HCT116 (cell line): Measurements from ENCODE around the gene DPF3. TPM values are rescaled to one million over a fixed set of nuclear protein-coding genes. Genes with fewer than 3 reads are reported as not detected.

Experiments
- ATAC-seq: fragments of 200-7000 bp; cut with Tn5 transposase; 2 replicates; pipeline ENCODE4 v1.9.1; 2020; ENCODE audit warnings: mild to moderate bottlenecking, moderate library complexity
- BruUV-seq: library from RNA; stranded (reverse); fragments of 400-500 nt; replicated peaks from 2 replicates; lab custom pipeline; 2021; lab: Mats Ljungman, UMichigan
- CTCF ChIA-PET: fragments of 300-600 bp; sonication (Branson Sonifier 250); formaldehyde crosslinking; loops from one replicate; lab custom pipeline; 2021; ENCODE audit warnings: antibody characterized with exemption; lab: Charles Lee
- POLR2A ChIA-PET: fragments of 300-600, 350-600 bp; sonication (Branson Sonifier 250); formaldehyde crosslinking; loops from one replicate; lab custom pipeline; 2021; ENCODE audit warnings: antibody characterized with exemption; lab: Charles Lee
- RAD21 ChIA-PET, 2 experiments: fragments of 300-600 bp; sonication (Branson Sonifier 250); formaldehyde crosslinking; loops; one replicate each; lab custom pipeline; 2023; ENCODE audit warnings: low total read pairs in 2 of 2; ENCODE audit not compliant: uncharacterized antibody in 2 of 2, unreplicated experiment in 2 of 2, low non-redundant PET in 1 of 2; lab: Charles Lee
- DNase-seq: peaks from one replicate; pipeline ENCODE4 v3.0.0-alpha.2; 2010; ENCODE audit warnings: low read depth, low spot score
- H2AFZ ChIP-seq: fragments of 200-600 bp; shearing (Covaris generic), sonication (generic); 2 replicates; pipeline ENCODE4 v1.6.1; 2017; ENCODE audit warnings: low read depth, mixed run types, mixed read lengths, antibody characterized with exemption, low read length; ENCODE audit not compliant: poor library complexity, severe bottlenecking
- H3K27ac ChIP-seq: 2 replicates; pipeline ENCODE4 v1.5.1; 2012; ENCODE audit warnings: low read depth, low read length
- H3K27me3 ChIP-seq: fragments of 200-600 bp; sonication (generic); 2 replicates; pipeline ENCODE4 v1.6.1; 2016; ENCODE audit warnings: mixed run types, low read length, mixed read lengths; ENCODE audit not compliant: insufficient read depth
- H3K36me3 ChIP-seq, 2 experiments: fragments of 200-500 bp in 1 of 2; fragments of 200-600 bp in 1 of 2; sonication (Bioruptor generic) in 1 of 2; sonication (generic) in 1 of 2; 2 replicates each; pipeline versions ENCODE4 v1.5.1 to v1.6.1; 2014 to 2016; ENCODE audit warnings: low read length in 2 of 2, inconsistent platforms in 1 of 2, mixed read lengths in 1 of 2, mixed run types in 1 of 2; ENCODE audit not compliant: insufficient read depth in 2 of 2, control insufficient read depth in 1 of 2
- H3K4me1 ChIP-seq, 2 experiments: fragments of 200-600 bp in 1 of 2; sonication (generic) in 1 of 2; 2 replicates each; pipeline versions ENCODE4 v1.5.1 to v1.6.1; 2012 to 2017; ENCODE audit warnings: low read length in 2 of 2, inconsistent platforms in 1 of 2, mild to moderate bottlenecking in 1 of 2, mixed read lengths in 1 of 2, mixed run types in 1 of 2, moderate library complexity in 1 of 2; ENCODE audit not compliant: insufficient read depth in 2 of 2, control insufficient read depth in 1 of 2
- H3K4me2 ChIP-seq: fragments of 200-600 bp; sonication (generic); 2 replicates; pipeline ENCODE4 v1.6.1; 2017; ENCODE audit warnings: mixed run types, low read length, mixed read lengths
- H3K4me3 ChIP-seq, 2 experiments: fragments of 200-600 bp in 1 of 2; sonication (generic) in 1 of 2; replicated peaks in 1 of 2; 2 replicates each; pipeline ENCODE4 v1.5.1; 2011 to 2016; ENCODE audit warnings: low read length in 2 of 2, control low read depth in 1 of 2, low read depth in 1 of 2, mild to moderate bottlenecking in 1 of 2, mixed read lengths in 1 of 2, mixed run types in 1 of 2
- H3K79me2 ChIP-seq: fragments of 200-600 bp; sonication (generic); 2 replicates; pipeline ENCODE4 v1.6.1; 2017; ENCODE audit warnings: mild to moderate bottlenecking, mixed run types, low read length, moderate library complexity, mixed read lengths; ENCODE audit not compliant: insufficient read depth
- H3K9ac ChIP-seq: fragments of 200-600 bp; sonication (generic); 2 replicates; pipeline ENCODE4 v1.6.1; 2016; ENCODE audit warnings: low read length, mixed read lengths
- H3K9me2 ChIP-seq: fragments of 200-600 bp; sonication (generic), shearing (Covaris generic); 2 replicates; pipeline ENCODE4 v1.6.1; 2017; ENCODE audit warnings: mixed run types, mild to moderate bottlenecking, moderate library complexity; ENCODE audit not compliant: insufficient read depth
- H3K9me3 ChIP-seq, 2 experiments: fragments of 200-500 bp in 1 of 2; fragments of 200-600 bp in 1 of 2; sonication (Bioruptor generic) in 1 of 2; sonication (generic) in 1 of 2; 2 replicates each; pipeline ENCODE4 v1.6.1; 2014 to 2017; ENCODE audit warnings: low read length in 2 of 2, mixed read lengths in 2 of 2, inconsistent platforms in 1 of 2, low read depth in 1 of 2, mild to moderate bottlenecking in 1 of 2, mixed run types in 1 of 2, moderate library complexity in 1 of 2; ENCODE audit not compliant: control insufficient read depth in 1 of 2, insufficient read depth in 1 of 2
- H4K20me1 ChIP-seq: fragments of 200-600 bp; sonication (generic), shearing (Covaris generic); 2 replicates; pipeline ENCODE4 v1.6.1; 2017; ENCODE audit warnings: mixed run types, mild to moderate bottlenecking, moderate library complexity; ENCODE audit not compliant: insufficient read depth
- CBX3 ChIP-seq: IDR thresholded peaks from 2 replicates; pipeline ENCODE4 v1.6.1; 2012; ENCODE audit warnings: low read depth
- CEBPB ChIP-seq: IDR thresholded peaks from 2 replicates; pipeline ENCODE4 v1.6.1; 2012; ENCODE audit warnings: low read depth
- EZH2 ChIP-seq: fragments of 200-600 bp; sonication (generic); IDR thresholded peaks from 2 replicates; pipeline ENCODE4 v1.6.1; 2017; ENCODE audit warnings: antibody characterized with exemption, mixed run types
- EZH2phosphoT487 ChIP-seq: fragments of 200-600 bp; IDR thresholded peaks from 2 replicates; pipeline ENCODE4 v1.6.1; 2018; ENCODE audit warnings: antibody characterized with exemption, borderline replicate concordance
- FOSL1 ChIP-seq: IDR thresholded peaks from 2 replicates; pipeline ENCODE4 v1.6.1; 2012; ENCODE audit warnings: low read depth
- JUND ChIP-seq: IDR thresholded peaks from 2 replicates; pipeline ENCODE4 v1.6.1; 2012
- RAD21 ChIP-seq: IDR thresholded peaks from 2 replicates; pipeline ENCODE4 v1.6.1; 2012; ENCODE audit warnings: low read depth, mild to moderate bottlenecking
- SIN3A ChIP-seq: IDR thresholded peaks from 2 replicates; pipeline ENCODE4 v1.6.1; 2012; ENCODE audit warnings: low read depth
- SP1 ChIP-seq: IDR thresholded peaks from 2 replicates; pipeline ENCODE4 v1.6.1; 2012; ENCODE audit warnings: low read depth
- SRF ChIP-seq: IDR thresholded peaks from 2 replicates; pipeline ENCODE4 v1.6.1; 2012; ENCODE audit warnings: low read depth
- YY1 ChIP-seq: IDR thresholded peaks from 2 replicates; pipeline ENCODE4 v1.6.1; 2011; ENCODE audit warnings: low read length, low read depth, moderate library complexity, mild to moderate bottlenecking; ENCODE audit not compliant: insufficient replicate concordance; ENCODE audit errors: extremely low read depth
- ZFX ChIP-seq: fragments of 450-650 bp; IDR thresholded peaks from 2 replicates; pipeline ENCODE4 v1.6.1; 2017
- ZNF274 ChIP-seq: fragments of 200-500 bp; sonication (Bioruptor generic); IDR thresholded peaks from 2 replicates; pipeline ENCODE4 v1.6.1; 2014; ENCODE audit warnings: mild to moderate bottlenecking, low read depth, low read length, inconsistent platforms
- intact Hi-C: fragments of 100-400 bp; cut with micrococcal nuclease; formaldehyde crosslinking; loops from 2 replicates; pipeline ENCODE4 v1.10.0; 2022
- total RNA-seq: library from RNA; stranded (reverse); gene quantifications from one replicate; pipeline ENCODE4 v1.2.1, GENCODE V29; 2021; ENCODE audit not compliant: unreplicated experiment
- TF ChIP-seq, protein P1 (sequence below): IDR thresholded peaks from 2 replicates; pipeline ENCODE4 v1.6.1; 2012
- TF ChIP-seq, protein P2 (sequence below): IDR thresholded peaks from 2 replicates; pipeline ENCODE4 v1.6.1; 2012
- TF ChIP-seq, protein P3 (sequence below): IDR thresholded peaks from 2 replicates; pipeline ENCODE4 v1.6.1; 2012; ENCODE audit warnings: low read depth
- TF ChIP-seq, protein P4 (sequence below), 3 experiments: fragments of 200-600 bp in 1 of 3; sonication (generic) in 1 of 3; IDR thresholded peaks in 2 of 3; conservative IDR thresholded peaks in 1 of 3; 2 replicates each; pipeline ENCODE4 v1.5.1; 2012 to 2017; ENCODE audit warnings: low read depth in 2 of 3, low read length in 2 of 3, antibody characterized with exemption in 1 of 3, borderline replicate concordance in 1 of 3, control low read depth in 1 of 3, mild to moderate bottlenecking in 1 of 3, mixed read lengths in 1 of 3, mixed run types in 1 of 3, moderate library complexity in 1 of 3; ENCODE audit not compliant: insufficient read depth in 1 of 3

The DPF3 gene
- total RNA-seq, 1 experiment from 2014 or later: 0.27 TPM

DNA sequence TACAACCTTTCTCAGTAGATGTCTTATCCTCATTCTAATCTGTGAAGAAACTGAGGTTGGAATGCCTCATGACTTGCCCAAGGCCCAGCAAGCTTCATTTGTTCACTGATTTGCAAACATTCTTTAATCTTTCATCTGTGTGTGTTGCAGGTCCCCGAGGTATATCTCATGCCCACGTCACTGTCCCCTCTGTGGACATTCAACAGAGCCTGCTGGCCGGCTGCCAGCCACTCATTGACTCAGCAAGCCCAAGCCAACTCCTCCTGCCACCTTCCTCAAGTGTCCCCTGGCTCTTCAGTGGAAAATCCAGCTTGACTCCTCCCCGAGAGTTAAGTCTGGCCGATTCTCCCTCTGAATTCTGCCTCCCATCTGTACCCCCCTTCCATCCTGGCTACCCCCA is 30.4 kb upstream of the DPF3 start:
- Histone ChIP-seq H2AFZ (no peak overlapping the region), H3K4me1 (peaks cover 3 to 26% of the 10 kb centered on the region in 2 experiments; a peak in 3 of 4 replicates), H3K79me2 (peaks cover 18% of the 10 kb centered on the region; the same call in 1 of the 2 replicates), H3K9me3 (no peaks in the 10 kb centered on the region), H3K4me2 (no peak overlapping the region), H3K27ac (no peak overlapping the region), H3K4me3 (no peak overlapping the region), H3K9me2 (no peaks in the 10 kb centered on the region), H3K36me3 (no peaks in the 10 kb centered on the region), H4K20me1 (no peaks in the 10 kb centered on the region), H3K27me3 (no peaks in the 10 kb centered on the region), H3K9ac (no peak overlapping the region)
- no peak for TF ChIP-seq SIN3A
- no peak for TF ChIP-seq ZNF274
- TF ChIP-seq RAD21: no peak
- no peak for TF ChIP-seq FOSL1
- TF ChIP-seq, protein P1, sequence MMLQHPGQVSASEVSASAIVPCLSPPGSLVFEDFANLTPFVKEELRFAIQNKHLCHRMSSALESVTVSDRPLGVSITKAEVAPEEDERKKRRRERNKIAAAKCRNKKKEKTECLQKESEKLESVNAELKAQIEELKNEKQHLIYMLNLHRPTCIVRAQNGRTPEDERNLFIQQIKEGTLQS: no peak
- no peak for TF ChIP-seq EZH2phosphoT487
- TF ChIP-seq, protein P2, sequence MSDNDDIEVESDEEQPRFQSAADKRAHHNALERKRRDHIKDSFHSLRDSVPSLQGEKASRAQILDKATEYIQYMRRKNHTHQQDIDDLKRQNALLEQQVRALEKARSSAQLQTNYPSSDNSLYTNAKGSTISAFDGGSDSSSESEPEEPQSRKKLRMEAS: no peak
- TF ChIP-seq, protein P3, sequence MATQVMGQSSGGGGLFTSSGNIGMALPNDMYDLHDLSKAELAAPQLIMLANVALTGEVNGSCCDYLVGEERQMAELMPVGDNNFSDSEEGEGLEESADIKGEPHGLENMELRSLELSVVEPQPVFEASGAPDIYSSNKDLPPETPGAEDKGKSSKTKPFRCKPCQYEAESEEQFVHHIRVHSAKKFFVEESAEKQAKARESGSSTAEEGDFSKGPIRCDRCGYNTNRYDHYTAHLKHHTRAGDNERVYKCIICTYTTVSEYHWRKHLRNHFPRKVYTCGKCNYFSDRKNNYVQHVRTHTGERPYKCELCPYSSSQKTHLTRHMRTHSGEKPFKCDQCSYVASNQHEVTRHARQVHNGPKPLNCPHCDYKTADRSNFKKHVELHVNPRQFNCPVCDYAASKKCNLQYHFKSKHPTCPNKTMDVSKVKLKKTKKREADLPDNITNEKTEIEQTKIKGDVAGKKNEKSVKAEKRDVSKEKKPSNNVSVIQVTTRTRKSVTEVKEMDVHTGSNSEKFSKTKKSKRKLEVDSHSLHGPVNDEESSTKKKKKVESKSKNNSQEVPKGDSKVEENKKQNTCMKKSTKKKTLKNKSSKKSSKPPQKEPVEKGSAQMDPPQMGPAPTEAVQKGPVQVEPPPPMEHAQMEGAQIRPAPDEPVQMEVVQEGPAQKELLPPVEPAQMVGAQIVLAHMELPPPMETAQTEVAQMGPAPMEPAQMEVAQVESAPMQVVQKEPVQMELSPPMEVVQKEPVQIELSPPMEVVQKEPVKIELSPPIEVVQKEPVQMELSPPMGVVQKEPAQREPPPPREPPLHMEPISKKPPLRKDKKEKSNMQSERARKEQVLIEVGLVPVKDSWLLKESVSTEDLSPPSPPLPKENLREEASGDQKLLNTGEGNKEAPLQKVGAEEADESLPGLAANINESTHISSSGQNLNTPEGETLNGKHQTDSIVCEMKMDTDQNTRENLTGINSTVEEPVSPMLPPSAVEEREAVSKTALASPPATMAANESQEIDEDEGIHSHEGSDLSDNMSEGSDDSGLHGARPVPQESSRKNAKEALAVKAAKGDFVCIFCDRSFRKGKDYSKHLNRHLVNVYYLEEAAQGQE: no peak
- no peak for TF ChIP-seq JUND
- TF ChIP-seq CEBPB: no peak
- TF ChIP-seq EZH2: no peak
- TF ChIP-seq, protein P4, sequence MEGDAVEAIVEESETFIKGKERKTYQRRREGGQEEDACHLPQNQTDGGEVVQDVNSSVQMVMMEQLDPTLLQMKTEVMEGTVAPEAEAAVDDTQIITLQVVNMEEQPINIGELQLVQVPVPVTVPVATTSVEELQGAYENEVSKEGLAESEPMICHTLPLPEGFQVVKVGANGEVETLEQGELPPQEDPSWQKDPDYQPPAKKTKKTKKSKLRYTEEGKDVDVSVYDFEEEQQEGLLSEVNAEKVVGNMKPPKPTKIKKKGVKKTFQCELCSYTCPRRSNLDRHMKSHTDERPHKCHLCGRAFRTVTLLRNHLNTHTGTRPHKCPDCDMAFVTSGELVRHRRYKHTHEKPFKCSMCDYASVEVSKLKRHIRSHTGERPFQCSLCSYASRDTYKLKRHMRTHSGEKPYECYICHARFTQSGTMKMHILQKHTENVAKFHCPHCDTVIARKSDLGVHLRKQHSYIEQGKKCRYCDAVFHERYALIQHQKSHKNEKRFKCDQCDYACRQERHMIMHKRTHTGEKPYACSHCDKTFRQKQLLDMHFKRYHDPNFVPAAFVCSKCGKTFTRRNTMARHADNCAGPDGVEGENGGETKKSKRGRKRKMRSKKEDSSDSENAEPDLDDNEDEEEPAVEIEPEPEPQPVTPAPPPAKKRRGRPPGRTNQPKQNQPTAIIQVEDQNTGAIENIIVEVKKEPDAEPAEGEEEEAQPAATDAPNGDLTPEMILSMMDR (IDR thresholded peaks at IDR 0.05 in 2 of 3, conservative IDR thresholded peaks at IDR 0.05 in 1 of 3; ENCODE audit: borderline replicate concordance in 1 of 3, insufficient read depth in 1 of 3, low read depth in 2 of 3, low read length in 2 of 3): no peak
- TF ChIP-seq SP1: no peak
- TF ChIP-seq YY1: no peak
- no peak for TF ChIP-seq SRF
- no peak for TF ChIP-seq CBX3
- TF ChIP-seq ZFX: no peak
- intact Hi-C loops: no loop called here
- no peak for ATAC-seq
- RAD21 ChIA-PET: no interaction called here
- no peak for DNase-seq
- no TSS peak for BruUV-seq
- CTCF ChIA-PET: no interaction called here
- POLR2A ChIA-PET: no interaction called here
